ENCODE data around the gene ANKRD66.

ANKRD66 gene

DNA sequence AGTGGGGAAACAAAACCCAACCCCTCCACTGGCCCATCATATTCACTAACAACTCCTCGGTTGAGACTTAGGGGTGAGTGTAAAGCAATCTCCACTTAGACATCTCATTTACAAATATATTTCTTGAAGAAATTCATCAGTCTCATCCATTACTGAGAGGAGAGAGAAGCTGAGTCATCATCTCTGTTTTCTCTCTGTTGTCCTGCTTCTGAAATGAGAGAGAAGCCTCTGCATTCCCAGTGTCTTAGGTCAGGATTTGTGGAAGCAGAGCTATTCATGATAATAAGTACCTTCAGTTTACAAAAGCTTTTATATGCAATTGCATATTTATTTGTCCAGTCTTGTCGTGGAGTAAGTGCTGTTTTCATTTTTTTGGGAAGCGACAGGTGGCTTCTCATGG, 47.3 kb downstream of the ANKRD66 start:
- TF ChIP-seq GATA3 (IDR thresholded peaks at IDR 0.05; ENCODE audit: low read depth, low read length), result no peak
- TF ChIP-seq GATA2 (IDR thresholded peaks at IDR 0.05; ENCODE audit: low read depth, low read length), result no peak

GRCh38 chr6:46795816-46796215, 49.1 kb downstream of the ANKRD66 start:
- no peak for TF ChIP-seq GATA3 (IDR thresholded peaks at IDR 0.05; ENCODE audit: low read depth, low read length)
- TF ChIP-seq GATA2 (IDR thresholded peaks at IDR 0.05; ENCODE audit: low read depth, low read length), result no peak

GRCh38 chr6:46796848-46797580, 50.3 kb downstream of the ANKRD66 start:
- no peak for TF ChIP-seq GATA2 (IDR thresholded peaks at IDR 0.05; ENCODE audit: low read depth, low read length)

DNA sequence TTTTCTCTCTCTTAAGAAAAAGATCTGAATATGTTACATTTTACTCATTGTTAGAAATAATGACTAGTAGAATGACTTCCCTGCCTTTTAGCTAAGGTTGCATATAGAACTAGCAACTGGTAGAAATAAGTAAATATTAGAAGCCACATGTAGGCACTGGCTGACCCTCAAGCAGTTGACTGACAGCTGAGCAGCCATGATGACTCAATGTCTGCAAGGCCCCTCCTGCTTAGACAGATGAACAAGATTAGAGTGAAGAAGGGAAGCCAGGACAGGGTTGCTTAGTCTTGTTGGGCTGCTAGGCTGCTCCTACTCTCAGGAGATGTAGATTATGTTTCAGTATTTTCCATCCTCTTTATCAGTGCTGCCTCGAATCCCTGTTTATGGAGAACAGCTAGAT, 52.9 kb downstream of the ANKRD66 start:
- TF ChIP-seq GATA2 (IDR thresholded peaks at IDR 0.05; ENCODE audit: low read depth, low read length), result no peak
- TF ChIP-seq GATA3 (IDR thresholded peaks at IDR 0.05; ENCODE audit: low read depth, low read length), result no peak

GRCh38 chr6:46808806-46809205, 62.1 kb downstream of the ANKRD66 start:
- TF ChIP-seq GATA3 (IDR thresholded peaks at IDR 0.05; ENCODE audit: low read depth, low read length) (no peak), GATA2 (IDR thresholded peaks at IDR 0.05; ENCODE audit: low read depth, low read length) (no peak)
